IgD-negative memory B cell (primary cell): Measurements from ENCODE around the gene MMAB. TPM values are rescaled to one million over a fixed set of nuclear protein-coding genes. Genes with fewer than 3 reads are reported as not detected.

Experiments
- H3K27ac Mint-ChIP-seq, 3 donors: one replicate each; pipeline ENCODE4 v1.8.0; 2020 to 2022; ENCODE audit warnings: mild to moderate bottlenecking in 3 of 3, mixed read lengths in 3 of 3, moderate library complexity in 1 of 3
- H3K27me3 Mint-ChIP-seq: one replicate; pipeline ENCODE4 v1.8.0; 2021; ENCODE audit warnings: mixed read lengths
- H3K36me3 Mint-ChIP-seq: one replicate; pipeline ENCODE4 v1.8.0; 2020; ENCODE audit warnings: mild to moderate bottlenecking, mixed read lengths
- H3K4me1 Mint-ChIP-seq, 3 donors: one replicate each; pipeline ENCODE4 v1.8.0; 2020 to 2022; ENCODE audit warnings: mixed read lengths in 3 of 3, mild to moderate bottlenecking in 1 of 3
- H3K4me3 Mint-ChIP-seq, 4 donors: one replicate each; pipeline ENCODE4 v1.8.0; 2020 to 2022; ENCODE audit warnings: mild to moderate bottlenecking in 4 of 4, mixed read lengths in 4 of 4, moderate library complexity in 3 of 4
- H3K9me3 Mint-ChIP-seq, 3 donors: one replicate each; pipeline ENCODE4 v1.8.0; 2020 to 2021; ENCODE audit warnings: mixed read lengths in 3 of 3, mild to moderate bottlenecking in 1 of 3
- polyA plus RNA-seq: library from polyadenylated mRNA; unstranded; fragments of 300-500 nt; fragmentation: Illumina TruSeq; gene quantifications from one replicate; pipeline ENCODE4 v1.2.3, GENCODE V29; 2021

Gene MMAB
- polyA plus RNA-seq, 1 donor from 2014 or later = 21.7 TPM

DNA sequence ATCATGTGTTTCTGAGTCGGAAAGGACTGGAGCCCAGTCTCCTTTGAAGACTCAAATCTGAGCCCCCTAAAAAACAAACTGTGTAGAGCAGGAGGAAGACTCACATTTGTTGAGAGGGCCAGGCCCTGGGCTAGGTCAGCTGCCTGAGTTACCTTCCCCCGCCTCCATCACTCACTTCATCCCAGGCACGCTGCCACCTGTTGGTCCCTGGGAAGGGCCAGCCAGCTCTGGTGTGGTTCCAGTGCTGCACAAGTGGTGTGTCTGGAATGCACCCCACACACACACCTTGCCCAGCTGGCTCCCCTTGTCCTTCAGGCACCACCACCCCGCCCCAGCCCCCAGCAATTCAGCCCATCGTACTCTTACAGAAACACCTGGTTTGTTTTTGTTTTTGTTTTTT lies 9.3 kb upstream of the MMAB start:
- Mint-ChIP-seq H3K27ac (no peak overlapping the region), H3K4me1 (no peaks in the 10 kb centered on the region), H3K9me3 (no peaks in the 10 kb centered on the region), H3K27me3 (no peaks in the 10 kb centered on the region), H3K36me3 (peaks cover 7% of the 10 kb centered on the region), H3K4me3 (no peak overlapping the region)

DNA sequence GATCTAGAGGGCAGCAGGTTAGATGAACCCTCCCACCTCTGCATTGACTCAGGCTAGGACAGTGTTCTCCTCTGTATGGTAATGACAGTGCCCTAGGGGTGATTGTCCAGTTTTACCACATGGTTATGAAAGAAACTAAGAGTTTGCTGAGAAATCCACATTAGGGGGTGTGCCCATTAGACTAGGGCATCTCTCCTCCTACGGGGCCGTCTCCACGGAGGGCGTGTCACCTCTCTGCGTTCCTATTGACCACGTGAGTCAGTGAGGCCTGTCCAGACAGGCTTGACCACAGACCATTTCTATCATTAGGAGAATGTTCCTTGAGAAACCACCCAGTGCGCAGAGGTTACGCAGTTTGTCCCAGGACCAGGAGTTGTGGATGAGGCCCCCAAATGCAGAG lies 8.6 kb upstream of the MMAB start:
- Mint-ChIP-seq H3K4me3 (no peak overlapping the region), H3K36me3 (peaks cover 5% of the 10 kb centered on the region), H3K27ac (no peak overlapping the region)

GRCh38 chr12:109581334-109581691 lies 8.0 kb upstream of the MMAB start:
- H3K27ac Mint-ChIP-seq = no peak overlapping the region
- no peaks in the 10 kb centered on the region for H3K9me3 Mint-ChIP-seq
- peaks cover 0 to under 1% (median 0%) of the 10 kb centered on the region in 3 donors for H3K4me1 Mint-ChIP-seq
- H3K27me3 Mint-ChIP-seq = no peaks in the 10 kb centered on the region
- H3K4me3 Mint-ChIP-seq = no peak overlapping the region
- peaks cover 5% of the 10 kb centered on the region for H3K36me3 Mint-ChIP-seq

More for the DNA sequence above, 8.6 kb upstream of the MMAB start:
- Mint-ChIP-seq H3K4me1 (no peaks in the 10 kb centered on the region), H3K27me3 (no peaks in the 10 kb centered on the region), H3K9me3 (no peaks in the 10 kb centered on the region)

DNA sequence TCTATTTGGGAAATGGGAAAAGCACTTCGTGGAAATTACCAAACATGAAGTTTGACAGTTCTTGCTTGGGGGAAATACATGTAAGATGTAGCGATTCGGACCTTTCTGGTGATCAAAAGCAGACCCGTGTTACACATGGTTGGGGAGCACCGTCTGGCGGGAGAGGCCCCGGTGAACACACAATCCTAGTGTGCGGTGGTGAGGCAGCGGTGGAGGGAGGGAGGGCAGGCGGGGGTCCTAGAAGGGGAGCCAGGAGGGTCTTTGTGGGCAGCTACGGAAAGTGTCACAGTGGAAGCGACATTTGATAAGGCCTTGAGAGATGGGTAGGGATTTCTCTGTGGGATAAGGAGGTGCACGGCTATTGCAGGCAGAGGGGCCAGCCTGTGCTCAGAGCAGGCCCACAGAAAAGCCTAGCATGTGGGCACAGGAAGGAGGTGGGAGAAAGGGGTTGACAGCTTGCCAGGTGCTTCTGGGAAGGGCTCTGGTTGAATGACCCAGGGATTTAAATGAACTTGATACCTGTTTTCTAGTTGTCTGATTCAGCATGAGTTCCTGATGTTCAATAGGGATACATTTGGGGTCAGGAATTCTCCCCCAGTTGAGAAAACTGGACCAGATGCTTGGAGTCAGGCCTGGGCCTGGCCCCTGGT lies 7.5 kb upstream of the MMAB start:
- Mint-ChIP-seq H3K36me3 (peaks cover 5% of the 10 kb centered on the region), H3K4me1 (peaks cover 0 to 1% (median 0%) of the 10 kb centered on the region in 3 donors), H3K9me3 (no peaks in the 10 kb centered on the region), H3K27ac (peak overlapping the region in 1 of 3 donors; percentile 74), H3K27me3 (no peaks in the 10 kb centered on the region), H3K4me3 (no peak overlapping the region)

DNA sequence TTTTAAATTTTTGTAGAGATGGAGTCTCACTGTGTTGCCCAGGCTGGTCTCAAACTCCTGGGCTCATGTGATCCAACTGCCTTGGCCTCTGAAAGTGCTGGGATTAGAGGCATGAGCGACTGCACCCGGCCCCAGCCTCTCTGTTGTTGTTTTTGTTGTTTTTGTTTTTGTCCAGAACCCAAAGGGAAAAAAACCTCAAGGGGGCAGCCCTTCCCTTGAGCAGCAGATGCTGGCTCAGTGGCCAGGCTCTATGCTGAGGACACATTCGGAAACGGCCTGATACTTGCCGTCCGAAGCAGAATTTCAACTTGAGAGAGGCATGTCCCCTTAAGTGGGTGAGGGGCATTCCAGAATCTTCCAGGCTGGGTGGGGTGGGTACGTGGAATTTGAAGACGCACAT lies 7.0 kb upstream of the MMAB start:
- Mint-ChIP-seq H3K27me3 (no peaks in the 10 kb centered on the region), H3K9me3 (no peaks in the 10 kb centered on the region), H3K4me3 (no peak overlapping the region), H3K27ac (peak overlapping the region in 1 of 3 donors; percentile 74), H3K4me1 (peaks cover 0 to 1% (median 0%) of the 10 kb centered on the region in 3 donors), H3K36me3 (peaks cover 5% of the 10 kb centered on the region)

GRCh38 chr12:109579639-109580038 lies 6.3 kb upstream of the MMAB start:
- Mint-ChIP-seq H3K9me3 (no peaks in the 10 kb centered on the region), H3K4me1 (peaks cover 0 to 4% (median 4%) of the 10 kb centered on the region in 3 donors), H3K36me3 (peaks cover 5% of the 10 kb centered on the region), H3K4me3 (peak overlapping the region in 1 of 4 donors; percentile 20), H3K27me3 (no peaks in the 10 kb centered on the region), H3K27ac (no peak overlapping the region)

GRCh38 chr12:109578330-109578927 lies 5.1 kb upstream of the MMAB start:
- Mint-ChIP-seq H3K27ac (no peak overlapping the region), H3K4me1 (peaks cover 9 to 14% (median 11%) of the 10 kb centered on the region in 3 donors), H3K9me3 (no peaks in the 10 kb centered on the region)

DNA sequence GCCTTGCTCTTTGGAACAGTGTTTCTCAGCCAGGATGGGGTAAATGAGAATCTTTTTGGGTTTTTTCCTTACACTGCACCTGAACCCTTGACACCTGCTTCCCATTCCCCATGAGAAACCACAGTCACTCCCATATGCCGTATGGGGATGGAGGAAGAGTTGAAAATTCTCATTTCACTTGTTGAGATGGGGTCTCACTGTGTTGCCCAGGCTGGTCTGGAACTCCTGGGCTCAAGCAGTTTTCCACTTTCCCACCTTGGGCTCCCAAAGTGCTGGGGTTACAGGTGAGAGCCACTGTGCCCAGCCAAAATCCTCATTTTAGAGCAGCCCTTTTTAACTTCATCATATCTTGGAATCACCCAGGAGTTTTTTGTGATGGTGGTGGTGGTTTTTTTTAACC lies 4.0 kb upstream of the MMAB start:
- H3K36me3 Mint-ChIP-seq = peaks cover 5% of the 10 kb centered on the region
- H3K4me1 Mint-ChIP-seq = peaks cover 9 to 22% (median 18%) of the 10 kb centered on the region in 3 donors
- H3K27ac Mint-ChIP-seq = no peak overlapping the region
- H3K27me3 Mint-ChIP-seq = no peaks in the 10 kb centered on the region
- H3K9me3 Mint-ChIP-seq = no peaks in the 10 kb centered on the region
- peak overlapping the region in 2 of 4 donors; percentile 28 to 44 for H3K4me3 Mint-ChIP-seq

More at GRCh38 chr12:109578330-109578927, 5.1 kb upstream of the MMAB start:
- Mint-ChIP-seq H3K4me3 (no peak overlapping the region), H3K27me3 (no peaks in the 10 kb centered on the region), H3K36me3 (peaks cover 5% of the 10 kb centered on the region)

- no peaks in the 10 kb centered on the region for H3K9me3 Mint-ChIP-seq
- H3K36me3 Mint-ChIP-seq = peaks cover 2% of the 10 kb centered on the region
- no peak overlapping the region for H3K27ac Mint-ChIP-seq
- peaks cover 9 to 22% (median 18%) of the 10 kb centered on the region in 3 donors for H3K4me1 Mint-ChIP-seq
- no peaks in the 10 kb centered on the region for H3K27me3 Mint-ChIP-seq
- H3K4me3 Mint-ChIP-seq = peak overlapping the region in 1 of 4 donors; percentile 91
Measured at GRCh38 chr12:109575683-109576082, 2.4 kb upstream of the MMAB start.

DNA sequence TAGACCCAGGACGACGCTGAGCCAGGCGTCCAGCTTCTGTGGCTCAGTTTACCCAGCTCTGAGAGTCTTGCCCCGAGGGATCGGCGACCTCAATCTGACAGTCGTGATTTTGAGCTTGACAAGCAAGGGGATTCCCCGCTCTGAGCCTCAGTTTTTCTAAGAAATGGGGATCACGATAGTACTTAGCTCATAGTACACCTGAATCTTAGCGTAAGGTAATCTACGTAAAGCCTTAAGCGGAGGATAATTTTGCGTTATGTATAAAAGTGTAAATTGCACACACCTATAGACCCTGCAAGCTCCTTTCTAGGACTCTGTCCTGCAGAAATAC lies 575 bp upstream of the MMAB start:
- H3K9me3 Mint-ChIP-seq = no peaks in the 10 kb centered on the region
- H3K27me3 Mint-ChIP-seq = no peaks in the 10 kb centered on the region
- peak overlapping the region; percentile 91 to 98 (median 96) for H3K4me3 Mint-ChIP-seq
- no peaks in the 10 kb centered on the region for H3K36me3 Mint-ChIP-seq
- peaks cover 9 to 25% (median 18%) of the 10 kb centered on the region in 3 donors for H3K4me1 Mint-ChIP-seq
- peak overlapping the region; percentile 81 to 97 (median 97) for H3K27ac Mint-ChIP-seq

DNA sequence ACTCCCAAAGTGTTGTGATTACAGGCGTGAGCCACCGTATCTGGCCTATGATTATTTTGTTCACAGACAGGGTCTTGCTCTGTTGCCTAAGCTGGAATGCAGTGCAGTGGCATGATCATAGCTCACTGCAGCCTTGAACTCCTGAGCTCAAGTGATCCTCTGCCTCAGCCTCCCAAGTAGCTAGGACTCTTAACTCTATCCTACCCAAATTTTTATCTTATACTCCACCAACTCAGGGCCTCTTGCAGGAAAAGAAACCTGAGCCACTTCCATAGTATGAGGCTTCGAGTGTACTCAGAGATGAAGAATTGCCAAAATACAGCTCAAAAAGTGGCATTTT lies 828 bp downstream of the MMAB start:
- peak overlapping the region; percentile 91 to 98 (median 96) for H3K4me3 Mint-ChIP-seq
- H3K36me3 Mint-ChIP-seq = no peaks in the 10 kb centered on the region
- H3K4me1 Mint-ChIP-seq = peaks cover 9 to 25% (median 18%) of the 10 kb centered on the region in 3 donors
- no peaks in the 10 kb centered on the region for H3K9me3 Mint-ChIP-seq
- peak overlapping the region; percentile 81 to 97 (median 97) for H3K27ac Mint-ChIP-seq
- no peaks in the 10 kb centered on the region for H3K27me3 Mint-ChIP-seq

GRCh38 chr12:109571773-109572505 lies 1.4 kb downstream of the MMAB start:
- Mint-ChIP-seq H3K27me3 (no peaks in the 10 kb centered on the region), H3K9me3 (no peaks in the 10 kb centered on the region), H3K36me3 (no peaks in the 10 kb centered on the region), H3K27ac (peak overlapping the region in 2 of 3 donors; percentile 81 to 97), H3K4me3 (peak overlapping the region in 2 of 4 donors; percentile 45 to 91), H3K4me1 (peaks cover 9 to 25% (median 18%) of the 10 kb centered on the region in 3 donors)

- H3K27ac Mint-ChIP-seq = no peak overlapping the region
- H3K9me3 Mint-ChIP-seq = no peaks in the 10 kb centered on the region
- H3K4me3 Mint-ChIP-seq = no peak overlapping the region
- no peaks in the 10 kb centered on the region for H3K36me3 Mint-ChIP-seq
- peaks cover 1 to 11% (median 7%) of the 10 kb centered on the region in 3 donors for H3K4me1 Mint-ChIP-seq
- no peaks in the 10 kb centered on the region for H3K27me3 Mint-ChIP-seq
Measured at GRCh38 chr12:109568486-109568885, 4.8 kb downstream of the MMAB start.

DNA sequence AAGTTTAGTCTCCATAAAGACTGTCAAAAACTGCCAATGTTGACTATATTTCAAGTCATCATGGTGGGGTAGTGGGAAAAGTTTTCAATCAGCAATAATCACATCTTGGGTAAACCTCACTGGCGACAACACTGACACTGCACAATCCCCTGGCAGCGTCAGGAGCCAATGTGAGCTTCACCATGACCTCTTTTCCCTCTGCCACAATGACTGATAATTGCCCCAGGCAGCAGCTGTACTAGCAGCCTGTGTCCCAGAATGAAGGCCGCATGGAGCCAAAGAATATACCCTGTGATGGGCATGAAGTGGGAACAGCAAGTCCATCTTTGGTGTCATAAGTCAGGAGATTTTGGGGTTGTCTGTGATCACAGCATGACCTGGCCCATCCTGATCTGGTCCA lies 5.3 kb downstream of the MMAB start:
- Mint-ChIP-seq H3K27ac (no peak overlapping the region), H3K36me3 (no peaks in the 10 kb centered on the region)

DNA sequence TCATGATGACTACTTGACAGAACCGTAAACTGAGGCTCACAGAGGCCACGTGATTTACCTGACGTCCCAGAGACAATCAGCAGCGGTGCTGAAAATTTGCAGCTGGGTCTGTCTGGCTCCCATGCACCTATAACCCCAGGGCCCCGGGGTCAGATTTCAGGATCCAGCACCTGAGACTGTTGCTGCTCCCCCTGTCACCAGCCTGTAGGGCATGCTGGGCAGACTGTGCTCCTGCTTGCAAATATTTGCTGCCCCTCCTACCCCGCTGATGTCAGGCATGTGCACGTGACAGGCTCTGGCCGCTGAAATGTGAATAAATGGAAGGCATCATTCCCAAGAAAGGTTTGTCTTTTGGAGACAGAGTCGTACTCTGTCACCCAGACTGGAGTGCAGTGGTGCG lies 6.0 kb downstream of the MMAB start:
- peaks cover 0 to 3% (median 0%) of the 10 kb centered on the region in 3 donors for H3K4me1 Mint-ChIP-seq
- no peak overlapping the region for H3K27ac Mint-ChIP-seq
- no peaks in the 10 kb centered on the region for H3K27me3 Mint-ChIP-seq
- peaks cover 0 to 2% (median 0%) of the 10 kb centered on the region in 3 donors for H3K9me3 Mint-ChIP-seq
- no peak overlapping the region for H3K4me3 Mint-ChIP-seq
- H3K36me3 Mint-ChIP-seq = peaks cover 3% of the 10 kb centered on the region

More for the DNA sequence above, 5.3 kb downstream of the MMAB start:
- Mint-ChIP-seq H3K9me3 (no peaks in the 10 kb centered on the region), H3K4me3 (no peak overlapping the region), H3K4me1 (peaks cover 0 to 9% (median 6%) of the 10 kb centered on the region in 3 donors), H3K27me3 (no peaks in the 10 kb centered on the region)
